ENCODE measurements around the gene CIZ1.

DNA sequence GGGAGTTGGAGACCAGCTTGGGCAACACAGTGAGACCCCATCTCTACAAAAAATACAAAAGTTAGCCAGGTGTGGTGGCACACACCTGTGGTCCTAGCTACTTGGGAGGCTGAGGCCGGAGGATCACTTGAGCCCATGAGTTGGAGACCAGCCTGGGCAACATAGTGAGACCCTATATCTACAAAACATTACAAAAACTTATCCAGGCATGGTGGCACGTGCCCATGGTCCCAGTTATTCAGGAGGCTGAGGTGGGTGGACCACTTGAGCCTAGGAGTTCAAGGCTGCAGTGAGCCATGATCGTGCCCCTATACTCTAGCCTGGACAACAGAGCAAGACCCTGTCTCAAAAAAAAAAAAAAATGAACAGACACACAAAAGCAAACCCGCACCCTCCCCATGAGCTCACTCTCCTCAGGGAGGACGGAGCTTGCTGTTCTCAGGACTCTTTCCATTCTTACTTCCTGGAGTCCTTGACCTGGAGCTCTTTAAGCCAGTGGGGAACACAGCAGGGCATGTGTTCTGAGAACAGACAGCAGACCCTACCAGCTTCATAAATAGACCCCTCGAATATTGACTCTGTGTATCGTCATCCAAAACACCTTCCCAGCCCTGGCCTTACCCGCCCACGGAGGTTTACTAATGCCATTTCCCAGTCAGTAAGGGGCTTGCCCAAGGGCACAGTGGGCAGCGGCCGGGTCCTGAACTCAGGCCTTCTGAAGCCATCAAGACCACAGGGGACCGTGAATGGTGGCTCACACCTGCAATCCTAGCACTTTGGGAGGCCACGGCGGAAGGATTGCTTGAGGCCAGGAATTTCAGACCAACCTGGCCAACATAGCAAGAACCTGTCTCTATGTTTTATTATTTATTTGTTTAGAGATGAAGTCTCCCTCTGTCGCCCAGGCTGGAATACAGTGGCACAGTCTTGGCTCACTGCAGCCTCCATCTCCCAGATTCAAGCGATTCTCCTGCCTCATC is 75.0 kb downstream of the CIZ1 start:
- no peak for TF ChIP-seq ZFX (IDR thresholded peaks at IDR 0.05)
- TF ChIP-seq, protein P1, sequence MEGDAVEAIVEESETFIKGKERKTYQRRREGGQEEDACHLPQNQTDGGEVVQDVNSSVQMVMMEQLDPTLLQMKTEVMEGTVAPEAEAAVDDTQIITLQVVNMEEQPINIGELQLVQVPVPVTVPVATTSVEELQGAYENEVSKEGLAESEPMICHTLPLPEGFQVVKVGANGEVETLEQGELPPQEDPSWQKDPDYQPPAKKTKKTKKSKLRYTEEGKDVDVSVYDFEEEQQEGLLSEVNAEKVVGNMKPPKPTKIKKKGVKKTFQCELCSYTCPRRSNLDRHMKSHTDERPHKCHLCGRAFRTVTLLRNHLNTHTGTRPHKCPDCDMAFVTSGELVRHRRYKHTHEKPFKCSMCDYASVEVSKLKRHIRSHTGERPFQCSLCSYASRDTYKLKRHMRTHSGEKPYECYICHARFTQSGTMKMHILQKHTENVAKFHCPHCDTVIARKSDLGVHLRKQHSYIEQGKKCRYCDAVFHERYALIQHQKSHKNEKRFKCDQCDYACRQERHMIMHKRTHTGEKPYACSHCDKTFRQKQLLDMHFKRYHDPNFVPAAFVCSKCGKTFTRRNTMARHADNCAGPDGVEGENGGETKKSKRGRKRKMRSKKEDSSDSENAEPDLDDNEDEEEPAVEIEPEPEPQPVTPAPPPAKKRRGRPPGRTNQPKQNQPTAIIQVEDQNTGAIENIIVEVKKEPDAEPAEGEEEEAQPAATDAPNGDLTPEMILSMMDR (conservative IDR thresholded peaks at IDR 0.05) = no peak

Data from C4-2B (cell line).